ENCODE results near the gene USP13.

DNA sequence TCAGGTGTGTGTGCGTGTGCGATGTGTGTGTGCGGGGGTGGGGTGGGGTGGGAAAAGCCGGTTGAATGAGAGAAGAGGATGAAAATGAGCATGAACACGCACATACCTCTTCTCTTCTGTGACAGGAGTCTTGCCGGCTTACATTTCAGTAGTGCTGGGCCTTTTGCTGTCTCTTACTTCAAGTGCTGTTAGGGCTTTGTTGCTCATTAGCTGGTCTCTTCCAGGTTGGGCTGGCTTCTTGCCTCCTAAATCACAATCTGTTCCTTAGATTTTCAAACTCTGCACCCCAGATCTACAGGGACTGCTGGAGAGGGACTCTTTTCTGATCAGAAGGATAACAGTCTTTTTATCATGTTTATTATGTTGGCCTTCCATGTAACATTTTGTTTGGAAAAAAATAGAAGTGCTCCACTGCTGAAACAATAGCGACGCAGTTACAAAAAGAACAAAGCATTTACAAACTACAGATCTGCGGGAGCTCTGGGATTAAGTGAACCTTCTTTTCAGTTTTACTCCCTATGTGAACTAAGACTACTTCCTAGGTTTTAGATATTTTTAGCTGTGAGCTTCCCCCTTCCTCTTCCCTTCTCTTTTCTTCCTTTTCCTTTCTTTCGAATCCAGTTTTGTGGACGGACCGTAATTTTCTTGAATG is 48.5 kb downstream of the USP13 start:
- TF ChIP-seq, protein P1, sequence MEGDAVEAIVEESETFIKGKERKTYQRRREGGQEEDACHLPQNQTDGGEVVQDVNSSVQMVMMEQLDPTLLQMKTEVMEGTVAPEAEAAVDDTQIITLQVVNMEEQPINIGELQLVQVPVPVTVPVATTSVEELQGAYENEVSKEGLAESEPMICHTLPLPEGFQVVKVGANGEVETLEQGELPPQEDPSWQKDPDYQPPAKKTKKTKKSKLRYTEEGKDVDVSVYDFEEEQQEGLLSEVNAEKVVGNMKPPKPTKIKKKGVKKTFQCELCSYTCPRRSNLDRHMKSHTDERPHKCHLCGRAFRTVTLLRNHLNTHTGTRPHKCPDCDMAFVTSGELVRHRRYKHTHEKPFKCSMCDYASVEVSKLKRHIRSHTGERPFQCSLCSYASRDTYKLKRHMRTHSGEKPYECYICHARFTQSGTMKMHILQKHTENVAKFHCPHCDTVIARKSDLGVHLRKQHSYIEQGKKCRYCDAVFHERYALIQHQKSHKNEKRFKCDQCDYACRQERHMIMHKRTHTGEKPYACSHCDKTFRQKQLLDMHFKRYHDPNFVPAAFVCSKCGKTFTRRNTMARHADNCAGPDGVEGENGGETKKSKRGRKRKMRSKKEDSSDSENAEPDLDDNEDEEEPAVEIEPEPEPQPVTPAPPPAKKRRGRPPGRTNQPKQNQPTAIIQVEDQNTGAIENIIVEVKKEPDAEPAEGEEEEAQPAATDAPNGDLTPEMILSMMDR (IDR thresholded peaks at IDR 0.05) = no peak
- no peak for TF ChIP-seq POLR2A (IDR thresholded peaks at IDR 0.05)

Data from right lobe of liver (tissue), 4 donors.